Esophagus squamous epithelium (tissue), 5 donors: ENCODE measurements around the gene ADAMTS14. TPM values are rescaled to one million over a fixed set of nuclear protein-coding genes. Genes with fewer than 3 reads are reported as not detected.

ENCODE experiments used
- DNase-seq: peaks from one replicate; lab custom pipeline; 2025; lab: John Stamatoyannopoulos, UW
- H3K27ac ChIP-seq, 4 donors: fragments of 200-600 bp; sonication (generic); one replicate each; pipeline ENCODE4 v1.5.1; 2016 to 2019; ENCODE audit warnings: mild to moderate bottlenecking in 1 of 4
- H3K27me3 ChIP-seq, 4 donors: fragments of 200-600 bp; sonication (generic); 1 replicate in 3 of 4; 2 replicates in 1 of 4; pipeline versions ENCODE4 v1.5.1 to v1.6.0; 2017 to 2021; ENCODE audit warnings: antibody characterized with exemption in 1 of 4
- H3K36me3 ChIP-seq, 3 donors: fragments of 200-600 bp; sonication (generic); one replicate each; pipeline ENCODE4 v1.5.1; 2016 to 2019
- H3K4me1 ChIP-seq, 3 donors: fragments of 200-600 bp; sonication (generic); one replicate each; pipeline ENCODE4 v1.5.1; 2017 to 2019
- H3K4me3 ChIP-seq, 4 donors: fragments of 200-600 bp; sonication (generic); 1 replicate in 3 of 4; 2 replicates in 1 of 4; pipeline ENCODE4 v1.5.1; 2016 to 2019; ENCODE audit warnings: mild to moderate bottlenecking in 2 of 4, moderate library complexity in 1 of 4
- H3K9me3 ChIP-seq, 3 donors: fragments of 200-600 bp; sonication (generic); one replicate each; pipeline ENCODE4 v1.5.1; 2016 to 2019
- CTCF ChIP-seq, 6 experiments: fragments of 450-650 bp in 4 of 6; fragments of 200-600 bp in 2 of 6; sonication (generic) in 2 of 6; IDR thresholded peaks; one replicate each; pipeline ENCODE4 v1.5.1; 2016 to 2019; ENCODE audit warnings: antibody characterized with exemption in 6 of 6, mild to moderate bottlenecking in 4 of 6, moderate library complexity in 4 of 6
- POLR2A ChIP-seq, 4 donors: fragments of 450-650 bp; IDR thresholded peaks; one replicate each; pipeline ENCODE4 v1.6.1; 2017; ENCODE audit warnings: antibody characterized with exemption in 4 of 4, mild to moderate bottlenecking in 4 of 4, moderate library complexity in 3 of 4
- WGBS, 2 donors: methylation state at CpG; one replicate each; pipeline ENCODE4 v1.1.5; 2018; 5-methylcytosine and 5-hydroxymethylcytosine counted together
- intact Hi-C: fragments of 100-400 bp; cut with DNase I; formaldehyde crosslinking; loops from one replicate; pipeline ENCODE4 v1.15.0; 2022
- total RNA-seq, 4 donors: library from RNA; depleted of rRNA; stranded (reverse); fragments of >200 nt; gene quantifications; one replicate each; pipeline ENCODE4 v1.1.0, GENCODE V29; 2016
- donor health status: DM: yes; HTN: yes; CAD: no.

Gene ADAMTS14
- total RNA-seq, 4 donors from 2014 or later: 0.23 to 0.75 (median 0.38) TPM; not detected in 1

GRCh38 chr10:70758757-70759514 is 86.6 kb downstream of the ADAMTS14 start:
- no peak overlapping the region for H3K27ac ChIP-seq
- H3K4me1 ChIP-seq: peaks cover 0 to 6% (median 0%) of the 10 kb centered on the region in 3 donors
- TF ChIP-seq CTCF (IDR thresholded peaks at IDR 0.05): peak; percentile 51 to 85 (median 71)
- TF ChIP-seq POLR2A (IDR thresholded peaks at IDR 0.05): no peak
- H3K27me3 ChIP-seq: no peaks in the 10 kb centered on the region
- H3K4me3 ChIP-seq: no peak overlapping the region
- 28 to 31% methylated on average over 6 to 7 of the region's 7 CpGs for WGBS, 2 donors
- H3K36me3 ChIP-seq: no peaks in the 10 kb centered on the region
- no peak for DNase-seq
- H3K9me3 ChIP-seq: no peaks in the 10 kb centered on the region
- intact Hi-C loops: loop anchor here (2.0 kb wide), 1 partner anchor 210 kb away; no protein-coding TSS in a partner anchor

- DNase-seq: no peak
- WGBS, 2 donors: 20 to 29% methylated on average over 1 to 6 of the region's 7 CpGs
- no peak overlapping the region for H3K4me3 ChIP-seq
- intact Hi-C loops: loop anchor here (2.0 kb wide), 1 partner anchor 211 kb away; no protein-coding TSS in a partner anchor
- peaks cover 0 to 6% (median 0%) of the 10 kb centered on the region in 3 donors for H3K4me1 ChIP-seq
- no peaks in the 10 kb centered on the region for H3K36me3 ChIP-seq
- H3K27me3 ChIP-seq: no peaks in the 10 kb centered on the region
- no peaks in the 10 kb centered on the region for H3K9me3 ChIP-seq
- TF ChIP-seq CTCF (IDR thresholded peaks at IDR 0.05) (no peak), POLR2A (IDR thresholded peaks at IDR 0.05) (no peak)
- no peak overlapping the region for H3K27ac ChIP-seq
Measured at GRCh38 chr10:70759781-70760180, 87.5 kb downstream of the ADAMTS14 start.

GRCh38 chr10:70760271-70760787 is 88.0 kb downstream of the ADAMTS14 start:
- no peak overlapping the region for H3K4me3 ChIP-seq
- H3K27me3 ChIP-seq: no peaks in the 10 kb centered on the region
- peaks cover 0 to 6% (median 0%) of the 10 kb centered on the region in 3 donors for H3K4me1 ChIP-seq
- 60 to 64% methylated on average over 1 to 8 of the region's 12 CpGs for WGBS, 2 donors
- no peak for DNase-seq
- TF ChIP-seq CTCF (IDR thresholded peaks at IDR 0.05) (no peak), POLR2A (IDR thresholded peaks at IDR 0.05) (no peak)
- H3K27ac ChIP-seq: no peak overlapping the region
- no peaks in the 10 kb centered on the region for H3K36me3 ChIP-seq
- intact Hi-C loops: no loop called here
- H3K9me3 ChIP-seq: no peaks in the 10 kb centered on the region

- intact Hi-C loops: no loop called here
- Histone ChIP-seq H3K9me3 (peaks cover 0 to 4% (median 0%) of the 10 kb centered on the region in 3 donors), H3K4me3 (no peak overlapping the region), H3K36me3 (no peaks in the 10 kb centered on the region), H3K27me3 (no peaks in the 10 kb centered on the region), H3K4me1 (peaks cover 0 to 6% (median 0%) of the 10 kb centered on the region in 3 donors), H3K27ac (no peak overlapping the region)
- TF ChIP-seq POLR2A (IDR thresholded peaks at IDR 0.05) (no peak), CTCF (IDR thresholded peaks at IDR 0.05) (peak in 2 of 6 experiments; percentile 9 to 30)
- 69% methylated on average over 3 of the region's 7 CpGs; no CpG with 5 or more reads in 1 of the 2 donors for WGBS, 2 donors
- no peak for DNase-seq
Measured at GRCh38 chr10:70761031-70761601, 88.8 kb downstream of the ADAMTS14 start.
